Endothelial cell (in vitro differentiated cells): ENCODE data around the gene GIPC3. TPM values are rescaled to one million over a fixed set of nuclear protein-coding genes. Genes with fewer than 3 reads are reported as not detected.
A peak's percentile ranks its signal among the peaks of the same experiment; 100 is the strongest.

Experiments
- DNase-seq: peaks from one replicate; pipeline ENCODE4 v3.0.0; 2021; ENCODE audit warnings: low spot score
- H3K27ac Mint-ChIP-seq: one replicate; pipeline ENCODE4 v1.8.0; 2021; ENCODE audit warnings: mixed read lengths, inconsistent platforms; ENCODE audit not compliant: unreplicated experiment
- H3K27me3 Mint-ChIP-seq: one replicate; pipeline ENCODE4 v1.8.0; 2021; ENCODE audit warnings: mild to moderate bottlenecking, moderate library complexity, mixed read lengths, inconsistent platforms; ENCODE audit not compliant: unreplicated experiment
- H3K36me3 Mint-ChIP-seq: one replicate; pipeline ENCODE4 v1.8.0; 2021; ENCODE audit warnings: mild to moderate bottlenecking, low read depth, mixed read lengths, inconsistent platforms; ENCODE audit not compliant: unreplicated experiment
- H3K4me1 Mint-ChIP-seq: one replicate; pipeline ENCODE4 v1.8.0; 2021; ENCODE audit warnings: mild to moderate bottlenecking, mixed read lengths, inconsistent platforms; ENCODE audit not compliant: unreplicated experiment
- H3K4me3 Mint-ChIP-seq: one replicate; pipeline ENCODE4 v1.8.0; 2021; ENCODE audit warnings: mild to moderate bottlenecking, mixed read lengths, inconsistent platforms; ENCODE audit not compliant: unreplicated experiment
- H3K9me3 Mint-ChIP-seq: one replicate; pipeline ENCODE4 v1.8.0; 2021; ENCODE audit warnings: mixed read lengths, inconsistent platforms; ENCODE audit not compliant: unreplicated experiment
- CTCF ChIP-seq: fragments of 200-600 bp; sonication (generic); IDR thresholded peaks from one replicate; pipeline ENCODE4 v1.5.0; 2021; ENCODE audit warnings: antibody characterized with exemption; ENCODE audit not compliant: unreplicated experiment
- total RNA-seq: library from RNA; stranded (reverse); fragmentation: NEBNext Ultra II Directional; extraction: Animal tissue kit (Norgen Biotek cat#: 25700); gene quantifications from one replicate; pipeline ENCODE4 v1.2.1, GENCODE V29; 2021; ENCODE audit not compliant: unreplicated experiment

Gene GIPC3
- total RNA-seq, 1 donor from 2014 or later = 11.0 TPM

- no peak for TF ChIP-seq CTCF
- Mint-ChIP-seq H3K27me3 (peaks cover 4% of the 10 kb centered on the region), H3K27ac (no peak overlapping the region), H3K4me3 (no peak overlapping the region), H3K4me1 (no peaks in the 10 kb centered on the region), H3K36me3 (peaks cover 9% of the 10 kb centered on the region), H3K9me3 (no peaks in the 10 kb centered on the region)
- DNase-seq = no peak
Observed at GRCh38 chr19:3591876-3592613, 6.8 kb downstream of the GIPC3 start.

- Mint-ChIP-seq H3K27me3 (peaks cover 4% of the 10 kb centered on the region), H3K4me3 (no peak overlapping the region), H3K9me3 (no peaks in the 10 kb centered on the region), H3K27ac (no peak overlapping the region), H3K4me1 (no peaks in the 10 kb centered on the region), H3K36me3 (peaks cover 9% of the 10 kb centered on the region)
- TF ChIP-seq CTCF = no peak
- no peak for DNase-seq
Observed at GRCh38 chr19:3593156-3593555, 7.9 kb downstream of the GIPC3 start.

- peaks cover 5% of the 10 kb centered on the region for H3K36me3 Mint-ChIP-seq
- no peak overlapping the region for H3K4me3 Mint-ChIP-seq
- no peak for TF ChIP-seq CTCF
- H3K27ac Mint-ChIP-seq = no peak overlapping the region
- H3K9me3 Mint-ChIP-seq = no peaks in the 10 kb centered on the region
- H3K4me1 Mint-ChIP-seq = no peaks in the 10 kb centered on the region
- peaks cover 3% of the 10 kb centered on the region for H3K27me3 Mint-ChIP-seq
- DNase-seq = no peak
Observed at GRCh38 chr19:3595521-3596061, 10.3 kb downstream of the GIPC3 start.

- H3K27ac Mint-ChIP-seq = no peak overlapping the region
- H3K9me3 Mint-ChIP-seq = no peaks in the 10 kb centered on the region
- no peak overlapping the region for H3K4me3 Mint-ChIP-seq
- H3K36me3 Mint-ChIP-seq = no peaks in the 10 kb centered on the region
- TF ChIP-seq CTCF = peak; percentile 23
- peaks cover 1% of the 10 kb centered on the region for H3K27me3 Mint-ChIP-seq
- no peaks in the 10 kb centered on the region for H3K4me1 Mint-ChIP-seq
- peak; percentile 40 for DNase-seq
Observed at GRCh38 chr19:3599776-3600187, 14.5 kb downstream of the GIPC3 start.

- DNase-seq = no peak
- Mint-ChIP-seq H3K36me3 (no peaks in the 10 kb centered on the region), H3K4me1 (no peaks in the 10 kb centered on the region), H3K9me3 (no peaks in the 10 kb centered on the region), H3K4me3 (no peak overlapping the region), H3K27ac (no peak overlapping the region), H3K27me3 (peaks cover 1% of the 10 kb centered on the region)
- TF ChIP-seq CTCF = no peak
Observed at GRCh38 chr19:3601021-3601420, 15.7 kb downstream of the GIPC3 start.
